ENCODE measurements around the gene KRTAP19-1.

KRTAP19-1 gene

GRCh38 chr21:30497065-30497464 lies 16.9 kb upstream of the KRTAP19-1 start, which contains the start of gene KRTAP19-4:
Gene KRTAP19-4 (minus strand): TSS chr21:30497165. CDS start chr21:30497110, 55 bp downstream.
- Histone ChIP-seq H3K4me3 (ENCODE audit: severe bottlenecking) (no peak within 1 kb of the TSS), H3K27me3 (ENCODE audit: insufficient read depth, poor library complexity, severe bottlenecking) (no peaks in the 10 kb centered on the region), H3K9me3 (ENCODE audit: severe bottlenecking) (no peaks in the 10 kb centered on the region)

GRCh38 chr21:30491963-30492428 lies 11.8 kb upstream of the KRTAP19-1 start, which contains the start of gene KRTAP19-3:
Gene KRTAP19-3 (minus strand): TSS chr21:30492013. CDS start chr21:30491957, 56 bp downstream.
- no peaks in the 10 kb centered on the region for H3K27me3 ChIP-seq (ENCODE audit: insufficient read depth, poor library complexity, severe bottlenecking)
- H3K9me3 ChIP-seq (ENCODE audit: severe bottlenecking): no peaks in the 10 kb centered on the region
- no peaks in the 10 kb centered on the region for H3K36me3 ChIP-seq (ENCODE audit: low read depth)
- no peak for TF ChIP-seq CTCF (IDR thresholded peaks at IDR 0.05; ENCODE audit: poor library complexity, severe bottlenecking)
- ATAC-seq (ENCODE audit: low read depth): no peak
- no peak for DNase-seq (ENCODE audit: low spot score)
- no peak within 1 kb of the TSS for H3K27ac ChIP-seq (ENCODE audit: poor library complexity, severe bottlenecking)
- H3K4me1 ChIP-seq (ENCODE audit: insufficient read depth, poor library complexity, severe bottlenecking): no peaks in the 10 kb centered on the region
- no peak within 1 kb of the TSS for H3K4me3 ChIP-seq (ENCODE audit: severe bottlenecking)

More at GRCh38 chr21:30497065-30497464, 16.9 kb upstream of the KRTAP19-1 start, which contains the start of gene KRTAP19-4:
- Histone ChIP-seq H3K4me1 (ENCODE audit: insufficient read depth, poor library complexity, severe bottlenecking) (no peaks in the 10 kb centered on the region), H3K36me3 (ENCODE audit: low read depth) (no peaks in the 10 kb centered on the region), H3K27ac (ENCODE audit: poor library complexity, severe bottlenecking) (no peak within 1 kb of the TSS)
- no peak for TF ChIP-seq CTCF (IDR thresholded peaks at IDR 0.05; ENCODE audit: poor library complexity, severe bottlenecking)
- DNase-seq (ENCODE audit: low spot score) (no peak), ATAC-seq (ENCODE audit: low read depth) (no peak)

- no peak within 1 kb of the TSS for H3K4me3 ChIP-seq (ENCODE audit: severe bottlenecking)
- DNase-seq (ENCODE audit: low spot score) (no peak), ATAC-seq (ENCODE audit: low read depth) (no peak)
- no peaks in the 10 kb centered on the region for H3K4me1 ChIP-seq (ENCODE audit: insufficient read depth, poor library complexity, severe bottlenecking)
- H3K36me3 ChIP-seq (ENCODE audit: low read depth): no peaks in the 10 kb centered on the region
- no peaks in the 10 kb centered on the region for H3K27me3 ChIP-seq (ENCODE audit: insufficient read depth, poor library complexity, severe bottlenecking)
- TF ChIP-seq CTCF (IDR thresholded peaks at IDR 0.05; ENCODE audit: poor library complexity, severe bottlenecking): no peak
- no peak within 1 kb of the TSS for H3K27ac ChIP-seq (ENCODE audit: poor library complexity, severe bottlenecking)
- no peaks in the 10 kb centered on the region for H3K9me3 ChIP-seq (ENCODE audit: severe bottlenecking)
Measured at GRCh38 chr21:30487336-30487735, 7.2 kb upstream of the KRTAP19-1 start, which contains the start of gene KRTAP19-2. Gene KRTAP19-2 (minus strand): TSS chr21:30487436. CDS start chr21:30487348, 88 bp downstream.

- ATAC-seq (ENCODE audit: low read depth) (no peak), DNase-seq (ENCODE audit: low spot score) (no peak)
- no peak overlapping the region for H3K27ac ChIP-seq (ENCODE audit: poor library complexity, severe bottlenecking)
- no peak for TF ChIP-seq CTCF (IDR thresholded peaks at IDR 0.05; ENCODE audit: poor library complexity, severe bottlenecking)
- no peaks in the 10 kb centered on the region for H3K27me3 ChIP-seq (ENCODE audit: insufficient read depth, poor library complexity, severe bottlenecking)
- no peak overlapping the region for H3K4me3 ChIP-seq (ENCODE audit: severe bottlenecking)
- H3K9me3 ChIP-seq (ENCODE audit: severe bottlenecking): no peaks in the 10 kb centered on the region
- no peaks in the 10 kb centered on the region for H3K4me1 ChIP-seq (ENCODE audit: insufficient read depth, poor library complexity, severe bottlenecking)
- no peaks in the 10 kb centered on the region for H3K36me3 ChIP-seq (ENCODE audit: low read depth)
Measured at GRCh38 chr21:30486180-30486579, 6.0 kb upstream of the KRTAP19-1 start.

GRCh38 chr21:30482130-30482529 lies 2.0 kb upstream of the KRTAP19-1 start:
- H3K9me3 ChIP-seq (ENCODE audit: severe bottlenecking): no peaks in the 10 kb centered on the region
- H3K27ac ChIP-seq (ENCODE audit: poor library complexity, severe bottlenecking): no peak overlapping the region
- ATAC-seq (ENCODE audit: low read depth): peak; percentile 44; the same call in 1 of the 3 replicates
- no peaks in the 10 kb centered on the region for H3K27me3 ChIP-seq (ENCODE audit: insufficient read depth, poor library complexity, severe bottlenecking)
- no peaks in the 10 kb centered on the region for H3K36me3 ChIP-seq (ENCODE audit: low read depth)
- no peaks in the 10 kb centered on the region for H3K4me1 ChIP-seq (ENCODE audit: insufficient read depth, poor library complexity, severe bottlenecking)
- no peak for TF ChIP-seq CTCF (IDR thresholded peaks at IDR 0.05; ENCODE audit: poor library complexity, severe bottlenecking)
- no peak for DNase-seq (ENCODE audit: low spot score)
- no peak overlapping the region for H3K4me3 ChIP-seq (ENCODE audit: severe bottlenecking)

All from RWPE2 (cell line).